Retina (tissue), 1 donor: ENCODE data around the gene BSN.

Source experiments
- DNase-seq: peaks from one replicate; pipeline ENCODE4 v3.0.0-alpha.2; 2016

BSN gene

DNA sequence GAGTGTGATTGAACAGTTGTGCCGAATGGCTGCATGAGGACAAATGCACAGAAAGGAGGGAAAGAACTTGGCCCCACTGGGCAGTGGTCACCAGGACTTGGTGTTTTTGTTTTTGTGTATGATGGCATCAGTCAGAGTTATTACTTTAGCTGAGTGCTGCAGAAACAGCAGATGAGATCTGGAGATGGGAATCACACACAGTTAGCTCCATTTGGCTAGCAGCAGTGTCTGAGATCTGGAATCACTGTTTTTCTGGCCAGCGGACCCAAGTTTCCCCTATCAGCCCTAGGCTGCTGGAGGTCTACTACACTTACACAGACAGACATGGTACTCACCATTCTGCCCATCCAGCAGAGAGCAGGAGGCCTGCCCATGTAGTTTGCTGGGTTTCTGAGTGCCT is 74.0 kb downstream of the BSN start:
- no peak for DNase-seq

- no peak for DNase-seq
Observed at GRCh38 chr3:49629451-49629850, 75.2 kb downstream of the BSN start.

DNA sequence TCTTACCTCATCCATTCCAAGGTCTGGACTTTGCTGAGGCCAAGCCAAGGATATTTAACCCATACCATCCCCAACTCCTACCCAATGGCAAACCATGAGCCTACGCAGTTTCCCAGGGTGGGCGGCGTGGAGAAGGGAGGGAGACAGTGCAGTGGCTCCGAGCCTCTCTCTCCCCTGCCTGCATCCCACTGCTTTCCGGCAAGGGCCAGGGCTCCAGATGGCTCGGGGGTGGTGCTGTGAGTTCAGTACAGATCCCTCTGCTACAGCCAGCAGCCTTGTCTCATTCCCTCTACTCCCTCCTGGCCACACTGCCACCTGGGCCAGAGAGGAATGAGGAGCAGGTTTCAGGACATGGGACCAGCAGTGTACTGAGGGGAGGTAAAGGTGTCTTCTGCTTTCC is 75.6 kb downstream of the BSN start:
- DNase-seq = no peak

- DNase-seq = no peak
Observed at GRCh38 chr3:49630784-49631183, 76.5 kb downstream of the BSN start.

- DNase-seq = no peak
Observed at GRCh38 chr3:49634736-49635135, 80.5 kb downstream of the BSN start.

- no peak for DNase-seq
Observed at GRCh38 chr3:49636883-49637609, 82.8 kb downstream of the BSN start.

DNA sequence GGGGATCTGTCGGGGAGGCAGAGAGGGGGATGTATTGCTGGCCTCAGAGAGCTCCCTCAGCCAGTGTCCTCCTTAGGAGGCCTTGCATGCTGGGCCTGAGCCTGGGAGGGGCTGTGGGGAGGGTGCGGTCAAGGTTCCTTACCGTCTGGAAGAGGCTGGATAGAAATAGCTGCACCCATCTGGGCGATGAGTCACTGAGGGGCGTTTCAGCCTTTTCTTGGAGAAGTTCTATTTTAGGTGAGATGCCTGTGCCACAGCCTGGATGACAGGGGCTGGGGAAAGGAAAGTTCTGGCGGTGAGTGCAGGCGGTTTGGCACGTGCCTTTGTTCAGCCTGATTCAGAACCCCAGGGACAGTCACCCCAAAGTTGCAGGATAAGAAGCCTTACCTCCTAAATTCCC is 84.2 kb downstream of the BSN start:
- DNase-seq = no peak

- DNase-seq = no peak
Observed at GRCh38 chr3:49639551-49639950, 85.3 kb downstream of the BSN start.

- DNase-seq = no peak
Observed at GRCh38 chr3:49641292-49641691, 87.0 kb downstream of the BSN start.

DNA sequence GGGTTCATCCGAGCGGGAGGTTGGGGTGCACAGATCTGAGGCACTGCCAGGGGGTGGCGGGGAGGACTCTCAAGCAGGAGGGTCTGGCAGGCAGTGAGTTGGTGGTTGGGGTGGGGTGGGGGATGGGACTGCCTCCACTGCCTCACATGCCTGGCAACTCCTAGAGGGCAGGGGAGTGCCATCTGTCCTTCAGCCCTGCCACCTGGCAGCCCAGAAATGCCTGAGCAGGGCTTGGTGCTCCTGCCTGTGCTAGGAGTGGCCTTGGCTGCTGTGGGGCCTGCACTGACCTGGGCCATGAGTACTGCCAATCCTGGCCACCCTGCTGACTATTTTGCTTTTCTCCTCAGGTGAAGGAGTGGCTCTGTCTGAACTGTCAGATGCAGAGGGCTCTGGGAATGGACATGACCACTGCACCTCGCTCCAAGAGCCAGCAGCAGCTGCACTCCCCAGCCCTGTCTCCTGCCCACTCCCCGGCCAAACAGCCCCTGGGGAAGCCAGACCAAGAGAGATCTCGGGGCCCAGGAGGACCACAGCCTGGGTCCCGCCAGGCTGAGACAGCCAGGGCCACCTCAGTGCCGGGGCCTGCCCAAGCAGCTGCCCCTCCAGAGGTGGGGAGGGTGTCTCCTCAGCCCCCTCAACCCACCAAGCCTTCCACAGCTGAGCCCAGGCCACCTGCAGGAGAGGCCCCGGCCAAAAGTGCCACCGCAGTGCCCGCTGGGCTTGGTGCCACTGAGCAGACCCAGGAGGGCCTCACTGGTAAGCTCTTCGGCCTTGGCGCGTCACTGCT is 87.8 kb downstream of the BSN start:
- DNase-seq = no peak

DNA sequence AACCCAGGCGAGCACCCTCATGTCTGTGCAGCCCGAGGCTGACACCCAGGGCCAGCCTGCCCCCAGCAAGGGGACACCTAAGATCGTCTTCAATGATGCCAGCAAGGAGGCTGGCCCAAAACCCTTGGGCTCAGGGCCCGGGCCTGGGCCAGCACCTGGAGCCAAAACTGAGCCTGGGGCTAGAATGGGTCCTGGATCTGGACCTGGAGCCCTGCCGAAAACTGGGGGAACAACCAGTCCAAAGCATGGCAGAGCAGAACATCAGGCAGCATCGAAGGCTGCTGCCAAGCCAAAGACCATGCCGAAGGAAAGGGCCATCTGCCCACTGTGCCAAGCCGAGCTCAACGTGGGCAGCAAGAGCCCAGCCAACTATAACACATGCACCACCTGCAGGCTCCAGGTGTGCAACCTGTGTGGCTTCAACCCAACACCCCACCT is 88.5 kb downstream of the BSN start:
- DNase-seq = no peak

- DNase-seq = no peak
Observed at GRCh38 chr3:49644684-49645083, 90.4 kb downstream of the BSN start.

GRCh38 chr3:49646236-49646635 is 92.0 kb downstream of the BSN start:
- DNase-seq = no peak

DNA sequence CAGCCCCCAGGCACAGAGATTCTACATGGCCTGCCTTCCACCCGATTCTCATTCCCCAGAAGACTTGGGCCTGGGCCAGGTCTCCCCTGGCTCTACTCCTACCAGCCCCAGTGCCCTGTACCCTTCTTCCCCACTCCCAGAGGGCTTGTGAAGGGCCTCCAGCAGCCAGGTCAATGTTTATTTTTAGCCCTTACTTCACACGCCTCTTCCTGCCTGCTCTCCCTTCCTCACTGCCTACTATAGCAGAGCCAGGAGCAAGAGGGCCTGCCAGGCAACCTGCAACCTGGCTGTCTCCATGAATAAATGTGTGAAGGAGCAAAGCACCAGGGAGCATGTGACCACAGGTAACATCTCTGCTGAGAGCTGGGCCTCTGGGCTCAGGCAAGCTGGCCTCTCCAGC is 93.5 kb downstream of the BSN start:
- no peak for DNase-seq

DNA sequence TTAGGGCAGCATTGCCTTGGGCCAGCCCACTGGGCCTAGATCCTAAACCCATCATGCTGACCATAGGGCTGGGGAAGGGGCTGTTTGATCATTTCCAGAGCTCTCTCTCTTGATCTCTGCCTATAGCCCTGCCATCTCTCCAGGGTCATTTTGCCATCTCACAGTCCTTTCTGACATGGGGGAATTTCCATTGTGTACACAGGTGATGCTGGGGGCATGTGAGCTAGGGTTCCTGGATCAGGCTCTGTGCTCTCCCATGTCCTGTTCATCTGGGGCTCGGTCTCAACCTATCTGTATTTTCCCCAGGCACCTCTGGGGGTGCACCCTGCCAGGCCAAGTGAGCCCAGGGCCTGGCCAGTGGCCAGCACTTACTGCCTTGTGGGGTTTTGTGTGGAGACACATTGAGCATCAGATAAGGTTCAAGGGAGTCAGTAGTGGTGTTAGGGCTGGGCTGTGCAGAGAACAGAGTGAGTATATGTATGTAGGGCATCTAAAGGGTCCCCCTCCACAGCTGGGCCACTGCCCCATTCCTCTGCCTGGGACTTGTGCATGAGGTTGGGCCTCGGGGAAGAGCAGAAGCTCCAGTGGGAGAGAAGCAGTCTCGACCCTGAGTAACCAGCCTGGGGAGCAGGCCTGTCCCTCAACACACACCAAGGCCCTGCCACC is 94.2 kb downstream of the BSN start:
- no peak for DNase-seq

GRCh38 chr3:49649576-49649975 is 95.3 kb downstream of the BSN start:
- no peak for DNase-seq

DNA sequence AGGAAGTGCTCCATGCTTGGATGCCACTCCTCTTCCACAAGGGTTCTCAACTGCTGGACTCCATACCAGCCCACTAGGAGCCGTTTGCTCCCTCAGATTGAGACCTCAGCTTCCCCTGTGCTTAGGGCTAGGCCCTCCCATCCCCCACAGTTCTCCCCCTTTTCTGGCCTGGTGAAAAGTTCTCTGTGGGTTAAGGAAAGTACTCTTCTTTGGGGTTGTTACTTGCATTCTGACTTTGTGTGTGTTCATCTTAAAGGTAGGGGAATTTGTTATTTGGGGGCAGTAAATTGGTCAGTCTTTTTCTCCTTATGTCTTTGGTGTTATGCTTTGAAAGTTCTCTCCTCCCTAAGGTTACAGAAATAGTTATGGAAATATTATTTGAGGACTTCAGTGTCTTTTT is 95.9 kb downstream of the BSN start:
- DNase-seq = no peak

DNA sequence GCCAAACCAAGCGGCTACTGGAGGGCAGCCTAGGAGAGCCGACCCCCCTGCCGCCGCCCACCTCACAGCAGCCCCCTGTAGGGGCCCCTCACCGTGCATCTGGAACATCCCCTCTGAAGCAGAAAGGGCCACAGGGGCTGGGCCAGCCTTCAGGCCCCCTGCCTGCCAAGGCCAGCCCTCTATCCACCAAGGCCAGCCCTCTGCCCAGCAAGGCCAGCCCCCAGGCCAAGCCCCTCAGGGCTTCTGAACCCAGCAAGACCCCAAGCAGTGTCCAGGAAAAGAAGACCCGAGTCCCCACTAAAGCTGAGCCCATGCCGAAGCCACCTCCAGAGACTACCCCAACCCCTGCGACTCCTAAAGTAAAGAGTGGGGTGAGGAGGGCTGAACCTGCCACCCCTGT is 96.4 kb downstream of the BSN start:
- DNase-seq = peak; percentile 47

DNA sequence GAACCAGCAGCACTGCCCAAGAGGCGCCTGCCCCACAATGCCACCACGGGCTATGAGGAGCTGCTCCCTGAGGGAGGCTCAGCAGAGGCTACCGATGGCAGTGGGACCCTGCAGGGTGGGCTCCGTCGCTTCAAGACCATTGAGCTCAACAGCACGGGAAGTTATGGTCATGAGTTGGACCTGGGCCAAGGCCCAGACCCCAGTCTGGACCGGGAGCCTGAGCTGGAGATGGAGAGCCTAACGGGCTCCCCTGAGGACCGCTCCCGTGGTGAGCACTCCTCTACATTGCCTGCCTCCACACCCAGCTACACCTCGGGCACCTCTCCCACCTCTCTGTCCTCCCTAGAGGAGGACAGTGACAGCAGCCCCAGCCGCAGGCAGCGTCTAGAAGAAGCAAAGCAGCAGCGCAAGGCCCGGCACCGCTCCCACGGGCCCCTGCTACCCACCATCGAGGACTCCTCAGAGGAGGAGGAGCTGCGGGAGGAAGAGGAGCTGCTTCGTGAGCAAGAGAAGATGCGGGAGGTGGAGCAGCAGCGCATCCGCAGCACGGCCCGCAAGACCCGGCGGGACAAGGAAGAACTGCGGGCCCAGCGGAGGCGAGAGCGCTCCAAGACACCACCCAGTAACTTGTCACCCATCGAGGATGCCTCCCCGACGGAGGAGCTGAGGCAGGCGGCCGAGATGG is 98.1 kb downstream of the BSN start:
- no peak for DNase-seq

GRCh38 chr3:49652903-49653415 is 98.7 kb downstream of the BSN start:
- no peak for DNase-seq

GRCh38 chr3:49653621-49654020 is 99.3 kb downstream of the BSN start:
- no peak for DNase-seq

DNA sequence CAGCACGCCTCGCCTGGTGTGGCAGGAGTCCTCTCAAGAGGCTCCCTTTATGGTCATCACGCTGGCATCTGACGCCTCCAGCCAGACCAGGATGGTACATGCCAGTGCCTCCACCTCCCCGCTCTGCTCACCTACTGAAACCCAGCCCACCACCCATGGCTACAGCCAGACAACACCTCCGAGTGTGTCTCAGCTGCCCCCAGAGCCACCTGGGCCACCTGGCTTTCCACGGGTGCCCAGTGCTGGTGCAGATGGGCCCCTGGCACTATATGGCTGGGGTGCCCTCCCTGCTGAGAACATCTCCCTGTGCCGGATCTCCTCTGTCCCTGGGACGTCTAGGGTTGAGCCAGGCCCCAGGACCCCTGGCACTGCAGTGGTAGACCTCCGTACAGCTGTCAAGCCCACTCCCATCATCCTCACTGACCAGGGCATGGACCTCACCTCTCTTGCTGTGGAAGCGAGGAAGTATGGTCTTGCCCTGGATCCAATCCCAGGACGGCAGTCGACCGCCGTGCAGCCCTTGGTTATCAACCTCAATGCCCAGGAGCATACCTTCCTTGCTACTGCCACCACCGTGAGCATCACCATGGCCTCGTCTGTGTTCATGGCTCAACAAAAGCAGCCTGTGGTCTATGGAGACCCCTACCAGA is 100.0 kb downstream of the BSN start:
- DNase-seq = no peak
